HEK293 (cell line): Measurements from ENCODE around the gene PTGES2.

Source experiments
- GFI1B ChIP-seq: fragments of 450-650 bp; formaldehyde crosslinking; IDR thresholded peaks from 2 replicates; pipeline ENCODE4 v1.5.1; 2016; ENCODE audit warnings: missing biosample characterization, missing genetic modification characterization
- GLIS1 ChIP-seq: fragments of 450-650 bp; formaldehyde crosslinking; IDR thresholded peaks from 2 replicates; pipeline ENCODE4 v1.5.1; 2016; ENCODE audit warnings: missing biosample characterization, missing genetic modification characterization
- GLIS2 ChIP-seq: fragments of 450-650 bp; formaldehyde crosslinking; IDR thresholded peaks from 2 replicates; pipeline ENCODE4 v1.5.1; 2016; ENCODE audit warnings: missing biosample characterization, missing genetic modification characterization
- HIC1 ChIP-seq: fragments of 450-650 bp; formaldehyde crosslinking; IDR thresholded peaks from 2 replicates; pipeline ENCODE4 v1.5.1; 2016; ENCODE audit warnings: missing biosample characterization, missing genetic modification characterization
- KLF10 ChIP-seq: fragments of 450-650 bp; IDR thresholded peaks from 2 replicates; pipeline ENCODE4 v1.5.1; 2018; ENCODE audit warnings: missing biosample characterization, mild to moderate bottlenecking, missing genetic modification characterization
- MEIS1 ChIP-seq: sonication (generic); formaldehyde crosslinking; IDR thresholded peaks from 2 replicates; pipeline ENCODE4 v1.8.1; 2022; ENCODE audit warnings: missing genetic modification reagents, mild to moderate bottlenecking, borderline replicate concordance
- MYNN ChIP-seq: fragments of 450-650 bp; formaldehyde crosslinking; IDR thresholded peaks from 2 replicates; pipeline ENCODE4 v1.5.1; 2016; ENCODE audit warnings: missing biosample characterization, missing genetic modification characterization, borderline replicate concordance
- SCRT1 ChIP-seq: fragments of 450-650 bp; formaldehyde crosslinking; IDR thresholded peaks from 2 replicates; pipeline ENCODE4 v1.5.1; 2016; ENCODE audit warnings: missing biosample characterization, missing genetic modification characterization, borderline replicate concordance
- SCRT2 ChIP-seq: fragments of 450-650 bp; formaldehyde crosslinking; IDR thresholded peaks from 2 replicates; pipeline ENCODE4 v1.5.1; 2016; ENCODE audit warnings: missing biosample characterization, missing genetic modification characterization
- SP2 ChIP-seq: fragments of 450-650 bp; formaldehyde crosslinking; IDR thresholded peaks from 2 replicates; pipeline ENCODE4 v1.5.1; 2016; ENCODE audit warnings: missing biosample characterization, missing genetic modification characterization
- SP3 ChIP-seq: fragments of 450-650 bp; formaldehyde crosslinking; IDR thresholded peaks from 2 replicates; pipeline ENCODE4 v1.5.1; 2016; ENCODE audit warnings: missing biosample characterization, missing genetic modification characterization
- SP7 ChIP-seq: fragments of 450-650 bp; formaldehyde crosslinking; IDR thresholded peaks from 2 replicates; pipeline ENCODE4 v1.5.1; 2016; ENCODE audit warnings: missing biosample characterization, missing genetic modification characterization
- ZBTB17 ChIP-seq: fragments of 450-650 bp; formaldehyde crosslinking; IDR thresholded peaks from 2 replicates; pipeline ENCODE4 v1.5.1; 2016; ENCODE audit warnings: missing biosample characterization, missing genetic modification characterization
- ZBTB21 ChIP-seq: fragments of 450-650 bp; formaldehyde crosslinking; IDR thresholded peaks from 2 replicates; pipeline ENCODE4 v1.5.1; 2017; ENCODE audit warnings: missing biosample characterization, missing genetic modification characterization
- ZFP41 ChIP-seq: fragments of 450-650 bp; formaldehyde crosslinking; IDR thresholded peaks from 2 replicates; pipeline ENCODE4 v1.5.1; 2016; ENCODE audit warnings: missing biosample characterization, missing genetic modification characterization, borderline replicate concordance
- ZNF112 ChIP-seq: fragments of 450-650 bp; formaldehyde crosslinking; IDR thresholded peaks from 2 replicates; pipeline ENCODE4 v1.5.0; 2017; ENCODE audit warnings: missing biosample characterization, missing genetic modification characterization
- ZNF174 ChIP-seq: fragments of 450-650 bp; formaldehyde crosslinking; IDR thresholded peaks from 2 replicates; pipeline ENCODE4 v1.5.0; 2017; ENCODE audit warnings: missing biosample characterization, mild to moderate bottlenecking, missing genetic modification characterization
- ZNF211 ChIP-seq: fragments of 450-650 bp; formaldehyde crosslinking; IDR thresholded peaks from 2 replicates; pipeline ENCODE4 v1.5.1; 2016; ENCODE audit warnings: low read depth, missing biosample characterization, missing genetic modification characterization
- ZNF302 ChIP-seq: fragments of 450-650 bp; formaldehyde crosslinking; IDR thresholded peaks from 2 replicates; pipeline ENCODE4 v1.5.1; 2016; ENCODE audit warnings: missing biosample characterization, missing genetic modification characterization, low read depth
- ZNF335 ChIP-seq: fragments of 450-650 bp; formaldehyde crosslinking; conservative IDR thresholded peaks from 2 replicates; pipeline ENCODE4 v1.5.1; 2016; ENCODE audit warnings: missing biosample characterization, missing genetic modification characterization
- ZNF341 ChIP-seq: fragments of 450-650 bp; formaldehyde crosslinking; IDR thresholded peaks from 2 replicates; pipeline ENCODE4; 2016; ENCODE audit warnings: low read depth, missing biosample characterization, missing genetic modification characterization
- ZNF37A ChIP-seq: fragments of 450-650 bp; IDR thresholded peaks from 2 replicates; pipeline ENCODE4 v1.5.1; 2018; ENCODE audit warnings: missing biosample characterization, missing genetic modification characterization
- ZNF391 ChIP-seq: fragments of 450-650 bp; formaldehyde crosslinking; IDR thresholded peaks from 2 replicates; pipeline ENCODE4 v1.5.1; 2016; ENCODE audit warnings: low read depth, missing biosample characterization, missing genetic modification characterization, borderline replicate concordance
- ZNF501 ChIP-seq: fragments of 450-650 bp; formaldehyde crosslinking; IDR thresholded peaks from 2 replicates; pipeline ENCODE4 v1.5.1; 2016; ENCODE audit warnings: missing biosample characterization, missing genetic modification characterization
- ZNF510 ChIP-seq: fragments of 450-650 bp; formaldehyde crosslinking; IDR thresholded peaks from 2 replicates; pipeline ENCODE4 v1.5.1; 2018; ENCODE audit warnings: mild to moderate bottlenecking, missing genetic modification characterization, missing biosample characterization; ENCODE audit not compliant: insufficient replicate concordance
- ZNF521 ChIP-seq: fragments of 450-650 bp; formaldehyde crosslinking; IDR thresholded peaks from 2 replicates; pipeline ENCODE4 v1.5.1; 2017; ENCODE audit warnings: missing biosample characterization, mild to moderate bottlenecking, missing genetic modification characterization
- ZNF600 ChIP-seq: fragments of 450-650 bp; formaldehyde crosslinking; IDR thresholded peaks from 2 replicates; pipeline ENCODE4 v1.5.1; 2016; ENCODE audit warnings: missing biosample characterization, missing genetic modification characterization
- ZNF610 ChIP-seq: fragments of 450-650 bp; formaldehyde crosslinking; IDR thresholded peaks from 2 replicates; pipeline ENCODE4 v1.5.1; 2016; ENCODE audit warnings: missing biosample characterization, missing genetic modification characterization, borderline replicate concordance
- ZNF623 ChIP-seq: fragments of 450-650 bp; formaldehyde crosslinking; IDR thresholded peaks from 2 replicates; pipeline ENCODE4 v1.5.1; 2016; ENCODE audit warnings: missing biosample characterization, missing genetic modification characterization
- ZNF645 ChIP-seq: fragments of 450-650 bp; formaldehyde crosslinking; IDR thresholded peaks from 2 replicates; pipeline ENCODE4; 2016; ENCODE audit warnings: missing biosample characterization, missing genetic modification characterization
- ZNF660 ChIP-seq: fragments of 450-650 bp; IDR thresholded peaks from 2 replicates; pipeline ENCODE4 v1.5.1; 2018; ENCODE audit warnings: missing biosample characterization, mild to moderate bottlenecking, missing genetic modification characterization
- ZSCAN18 ChIP-seq: fragments of 450-650 bp; formaldehyde crosslinking; IDR thresholded peaks from 2 replicates; pipeline ENCODE4 v1.5.1; 2016; ENCODE audit warnings: missing biosample characterization, missing genetic modification characterization
- ZSCAN23 ChIP-seq: fragments of 450-650 bp; formaldehyde crosslinking; IDR thresholded peaks from 2 replicates; pipeline ENCODE4 v1.5.1; 2016; ENCODE audit warnings: missing biosample characterization, missing genetic modification characterization
- ZSCAN4 ChIP-seq: fragments of 450-650 bp; formaldehyde crosslinking; IDR thresholded peaks from 2 replicates; pipeline ENCODE4 v1.5.1; 2017; ENCODE audit warnings: missing biosample characterization, missing genetic modification characterization
- ZSCAN5A ChIP-seq: fragments of 450-650 bp; formaldehyde crosslinking; IDR thresholded peaks from 2 replicates; pipeline ENCODE4 v1.5.1; 2016; ENCODE audit warnings: missing biosample characterization, missing genetic modification characterization

The PTGES2 gene

GRCh38 chr9:128094166-128094949 lies 33.2 kb downstream of the PTGES2 start (continued):
- TF ChIP-seq ZBTB17 (no peak), ZNF610 (no peak), ZNF335 (tag by site-specific recombination) (no peak), GLIS1 (tag by site-specific recombination) (no peak), ZNF341 (tag by site-specific recombination) (0 out of 2 replicates have a peak, but pooled peaks have one; percentile 32), KLF10 (tag by site-specific recombination) (0 out of 2 replicates have a peak, but pooled peaks have one; percentile 17), ZBTB21 (tag by site-specific recombination) (no peak), MEIS1 (CRISPR knock-in tag) (no peak), ZNF112 (tag by site-specific recombination) (no peak), MYNN (0 out of 2 replicates have a peak, but pooled peaks have one; percentile 9), ZNF510 (tag by site-specific recombination) (no peak), ZNF623 (no peak), SCRT1 (no peak), ZNF501 (tag by site-specific recombination) (no peak), GLIS2 (tag by site-specific recombination) (no peak), ZNF391 (tag by site-specific recombination) (no peak), ZSCAN4 (tag by site-specific recombination) (no peak), ZNF600 (tag by site-specific recombination) (no peak), ZNF174 (tag by site-specific recombination) (no peak), ZSCAN18 (tag by site-specific recombination) (no peak), GFI1B (tag by site-specific recombination) (no peak), ZNF521 (tag by site-specific recombination) (no peak), ZNF660 (tag by site-specific recombination) (no peak), HIC1 (tag by site-specific recombination) (no peak), ZFP41 (no peak), SP2 (tag by site-specific recombination) (peak; percentile 70), SP3 (tag by site-specific recombination) (peak; percentile 9; the same call in 1 of the 2 replicates), SCRT2 (tag by site-specific recombination) (no peak), SP7 (tag by site-specific recombination) (no peak), ZSCAN5A (tag by site-specific recombination) (no peak), ZNF645 (no peak), ZNF302 (tag by site-specific recombination) (no peak), ZNF211 (tag by site-specific recombination) (no peak), ZSCAN23 (tag by site-specific recombination) (no peak), ZNF37A (no peak)
